22Rv1 (cell line): Measurements from ENCODE around the gene SLC4A7.

ENCODE experiments used
- CTCF ChIP-seq: fragments of 450-650 bp; IDR thresholded peaks from 2 replicates; pipeline ENCODE4 v1.5.1; 2017; ENCODE audit warnings: mild to moderate bottlenecking
- ZFX ChIP-seq: fragments of 450-650 bp; IDR thresholded peaks from 2 replicates; pipeline ENCODE4 v1.6.1; 2017; ENCODE audit warnings: antibody characterized with exemption, borderline replicate concordance

- TF ChIP-seq CTCF: no peak
- no peak for TF ChIP-seq ZFX
Observed at GRCh38 chr3:27354588-27355203, 129.5 kb downstream of the SLC4A7 start.
